GM12801 (cell line): ENCODE results near the gene GSG1.

Experiments
- CTCF ChIP-seq: IDR thresholded peaks from one replicate; pipeline ENCODE4 v1.5.1; 2011; ENCODE audit warnings: control low read depth; ENCODE audit not compliant: insufficient read length; ENCODE audit errors: extremely low read depth

The GSG1 gene

GRCh38 chr12:13104409-13104808 lies 942 bp upstream of the GSG1 start:
- TF ChIP-seq CTCF, result no peak

- no peak for TF ChIP-seq CTCF
Measured at GRCh38 chr12:13102461-13103195, 839 bp downstream of the GSG1 start.

GRCh38 chr12:13101821-13102375 lies 1.6 kb downstream of the GSG1 start:
- no peak for TF ChIP-seq CTCF

GRCh38 chr12:13100882-13101769 lies 2.3 kb downstream of the GSG1 start:
- TF ChIP-seq CTCF, result no peak

GRCh38 chr12:13100605-13100881 lies 2.9 kb downstream of the GSG1 start:
- TF ChIP-seq CTCF, result no peak

GRCh38 chr12:13099844-13100604 lies 3.4 kb downstream of the GSG1 start:
- no peak for TF ChIP-seq CTCF
